Amniotic epithelial cell (primary cell): ENCODE data around the gene FNDC8.
"Not testable (repeated sequence)": the region's sequence is repeated elsewhere in the genome, so short reads cannot be mapped to it uniquely, and the experiment has no call there.

Experiments used
- DNase-seq: peaks from one replicate; pipeline ENCODE4 v3.0.0-alpha.2; 2010; ENCODE audit warnings: low read depth

Gene FNDC8

GRCh38 chr17:35171834-35172233 lies 50.4 kb downstream of the FNDC8 start:
- peak; percentile 24 for DNase-seq

- not testable (repeated sequence) for DNase-seq
These were observed 50.9 kb downstream of the FNDC8 start for GRCh38 chr17:35172321-35172720.

- no peak for DNase-seq
These were observed 53.5 kb downstream of the FNDC8 start for GRCh38 chr17:35174835-35175334.

- DNase-seq: no peak
These were observed 54.4 kb downstream of the FNDC8 start for GRCh38 chr17:35175638-35176415.

- no peak for DNase-seq
These were observed 55.5 kb downstream of the FNDC8 start for GRCh38 chr17:35176897-35177296.

- DNase-seq: not testable (repeated sequence)
These were observed 58.0 kb downstream of the FNDC8 start for GRCh38 chr17:35179379-35179778.
